H1 (cell line): ENCODE data around the gene RGR. TPM values are rescaled to one million over a fixed set of nuclear protein-coding genes. Genes with fewer than 3 reads are reported as not detected.

Experiments
- CTCF ChIA-PET: fragments of 300-600 bp; sonication (Branson Sonifier 250); formaldehyde crosslinking; loops from one replicate; lab custom pipeline; 2021; ENCODE audit not compliant: partially characterized antibody; lab: Charles Lee
- POLR2A ChIA-PET: fragments of 300-600 bp; sonication (Branson Sonifier 250); formaldehyde crosslinking; loops from one replicate; lab custom pipeline; 2021; ENCODE audit warnings: inconsistent platforms; ENCODE audit not compliant: partially characterized antibody; lab: Charles Lee
- DNase-seq, 2 experiments: peaks; one replicate each; pipeline versions ENCODE4 v3.0.0 to v3.0.0-alpha.2; 2010 to 2022; ENCODE audit warnings: low spot score in 2 of 2, low read depth in 1 of 2, mixed read lengths in 1 of 2
- FAIRE-seq: peaks from 2 replicates; lab custom pipeline; 2011; peaks lifted over from hg19 to GRCh38; lab: Jason Lieb, UNC
- H2AFZ ChIP-seq: 2 replicates; pipeline ENCODE4 v1.8.1; 2012; ENCODE audit warnings: low read length, inconsistent platforms
- H2AK5ac ChIP-seq: 2 replicates; pipeline ENCODE4 v1.6.1; 2013; ENCODE audit warnings: low read depth, low read length
- H2BK120ac ChIP-seq: replicated peaks from 2 replicates; pipeline ENCODE3; 2013; ENCODE audit warnings: low read depth, low read length, inconsistent platforms
- H2BK12ac ChIP-seq: 2 replicates; pipeline ENCODE4 v1.6.1; 2013; ENCODE audit warnings: low read depth, low read length
- H2BK15ac ChIP-seq: 2 replicates; pipeline ENCODE4 v1.6.1; 2013; ENCODE audit warnings: low read length
- H2BK20ac ChIP-seq: 2 replicates; pipeline ENCODE4 v1.6.1; 2013; ENCODE audit warnings: low read length
- H2BK5ac ChIP-seq: 2 replicates; pipeline ENCODE4 v1.6.1; 2013; ENCODE audit warnings: low read depth, low read length
- H3K14ac ChIP-seq: 2 replicates; pipeline ENCODE4 v1.6.1; 2013; ENCODE audit warnings: inconsistent platforms; ENCODE audit not compliant: insufficient read length
- H3K18ac ChIP-seq: 2 replicates; pipeline ENCODE4 v1.6.1; 2013; ENCODE audit warnings: low read length; ENCODE audit errors: extremely low read depth
- H3K23ac ChIP-seq: 2 replicates; pipeline ENCODE4 v1.6.1; 2013; ENCODE audit warnings: inconsistent platforms; ENCODE audit not compliant: insufficient read length
- H3K23me2 ChIP-seq: 2 replicates; pipeline ENCODE4 v1.6.1; 2013; ENCODE audit warnings: low read depth, low read length
- H3K27ac ChIP-seq: 2 replicates; pipeline ENCODE4 v1.6.1; 2011; ENCODE audit warnings: low read depth, low read length, inconsistent platforms
- H3K27me3 ChIP-seq, 4 experiments: replicated peaks in 1 of 4; 1 replicate in 1 of 4; 2 replicates in 3 of 4; pipeline versions ENCODE4 v1.6.1 to v1.8.1; 2011 to 2013; ENCODE audit warnings: low read length in 3 of 4, mild to moderate bottlenecking in 3 of 4, inconsistent platforms in 2 of 4, mixed read lengths in 2 of 4, moderate library complexity in 1 of 4; ENCODE audit not compliant: control insufficient read depth in 3 of 4, insufficient read depth in 3 of 4; ENCODE audit errors: extremely low read depth in 1 of 4
- H3K36me3 ChIP-seq, 4 experiments: 2 replicates each; pipeline versions ENCODE4 v1.6.1 to v1.8.1; 2011 to 2013; ENCODE audit warnings: mild to moderate bottlenecking in 4 of 4, low read length in 3 of 4, moderate library complexity in 2 of 4, control low read depth in 1 of 4, inconsistent platforms in 1 of 4; ENCODE audit not compliant: insufficient read depth in 4 of 4, control insufficient read depth in 2 of 4
- H3K4ac ChIP-seq: replicated peaks from 2 replicates; pipeline ENCODE3; 2013; ENCODE audit warnings: low read length, low read depth, mixed read lengths, inconsistent platforms; ENCODE audit not compliant: insufficient read length
- H3K4me1 ChIP-seq, 4 experiments: replicated peaks in 1 of 4; 1 replicate in 1 of 4; 2 replicates in 3 of 4; pipeline versions ENCODE4 v1.6.1 to v1.8.1; 2011 to 2013; ENCODE audit warnings: low read length in 3 of 4, inconsistent platforms in 2 of 4, mixed read lengths in 1 of 4; ENCODE audit not compliant: insufficient read depth in 4 of 4, control insufficient read depth in 3 of 4
- H3K4me2 ChIP-seq, 2 experiments: 2 replicates each; pipeline versions ENCODE4 v1.6.1 to v1.8.1; 2011 to 2013; ENCODE audit warnings: low read depth in 2 of 2, low read length in 2 of 2, control low read depth in 1 of 2, inconsistent platforms in 1 of 2, mild to moderate bottlenecking in 1 of 2; ENCODE audit not compliant: insufficient read depth in 1 of 2
- H3K4me3 ChIP-seq, 4 experiments: fragments of 200-600, 300-600 bp in 1 of 4; sonication (generic), shearing (Covaris generic), sonication (Bioruptor Twin) in 1 of 4; 2 replicates each; pipeline versions ENCODE4 v1.5.1 to v1.8.1; 2011 to 2016; ENCODE audit warnings: low read length in 4 of 4, low read depth in 3 of 4, control low read depth in 2 of 4, inconsistent platforms in 2 of 4, mild to moderate bottlenecking in 2 of 4, mixed read lengths in 1 of 4, moderate library complexity in 1 of 4; ENCODE audit not compliant: insufficient read depth in 2 of 4; ENCODE audit errors: extremely low read depth in 1 of 4
- H3K56ac ChIP-seq: replicated peaks from 2 replicates; pipeline ENCODE3; 2013; ENCODE audit warnings: low read depth, mild to moderate bottlenecking, mixed read lengths, low read length, inconsistent platforms; ENCODE audit not compliant: insufficient read length
- H3K79me1 ChIP-seq: 2 replicates; pipeline ENCODE4 v1.6.1; 2013; ENCODE audit warnings: low read depth, low read length, control low read depth
- H3K79me2 ChIP-seq, 2 experiments: 2 replicates each; pipeline versions ENCODE4 v1.6.1 to v1.8.1; 2012 to 2013; ENCODE audit warnings: low read length in 2 of 2, mild to moderate bottlenecking in 2 of 2, inconsistent platforms in 1 of 2; ENCODE audit not compliant: insufficient read depth in 2 of 2, control insufficient read depth in 1 of 2
- H3K9ac ChIP-seq, 4 experiments: replicated peaks in 1 of 4; 1 replicate in 1 of 4; 2 replicates in 3 of 4; pipeline versions ENCODE4 v1.6.1 to v1.8.1; 2011 to 2013; ENCODE audit warnings: low read depth in 3 of 4, low read length in 3 of 4, control low read depth in 2 of 4, mild to moderate bottlenecking in 2 of 4, moderate library complexity in 2 of 4, inconsistent platforms in 1 of 4; ENCODE audit errors: extremely low read depth in 1 of 4
- H3K9me3 ChIP-seq, 2 experiments: 2 replicates each; pipeline versions ENCODE4 v1.6.1 to v1.8.1; 2012 to 2013; ENCODE audit warnings: mild to moderate bottlenecking in 2 of 2, moderate library complexity in 2 of 2, control low read depth in 1 of 2, inconsistent platforms in 1 of 2, low read depth in 1 of 2, low read length in 1 of 2, mixed read lengths in 1 of 2; ENCODE audit not compliant: insufficient read depth in 2 of 2
- H4K20me1 ChIP-seq, 2 experiments: replicated peaks in 1 of 2; 2 replicates each; pipeline versions ENCODE3 to v1.8.1; 2011 to 2013; ENCODE audit warnings: inconsistent platforms in 2 of 2, low read length in 2 of 2, mild to moderate bottlenecking in 1 of 2; ENCODE audit not compliant: insufficient read depth in 2 of 2, control insufficient read depth in 1 of 2
- H4K5ac ChIP-seq: 2 replicates; pipeline ENCODE4 v1.6.1; 2013; ENCODE audit warnings: low read length, low read depth, mixed read lengths, inconsistent platforms; ENCODE audit not compliant: insufficient read length
- H4K8ac ChIP-seq: 2 replicates; pipeline ENCODE4 v1.8.0; 2013; ENCODE audit warnings: mild to moderate bottlenecking, moderate library complexity, low read length, inconsistent platforms; ENCODE audit not compliant: insufficient read depth; ENCODE audit errors: extremely low read depth
- H4K91ac ChIP-seq: replicated peaks from 2 replicates; pipeline ENCODE3; 2013; ENCODE audit warnings: low read length, mixed read lengths, inconsistent platforms; ENCODE audit not compliant: insufficient read length
- ATF2 ChIP-seq: IDR thresholded peaks from 2 replicates; pipeline ENCODE4 v1.6.1; 2012; ENCODE audit warnings: low read length, inconsistent platforms
- CHD2 ChIP-seq: IDR thresholded peaks from 2 replicates; pipeline ENCODE4 v1.6.1; 2012; ENCODE audit warnings: low read length, improper control_type of control experiment
- HDAC2 ChIP-seq, 2 experiments: fragments of 300-600 bp in 1 of 2; sonication (generic) in 1 of 2; IDR thresholded peaks; 2 replicates each; pipeline ENCODE4 v1.6.1; 2011 to 2012; ENCODE audit warnings: low read depth in 2 of 2, low read length in 2 of 2, mild to moderate bottlenecking in 2 of 2, moderate library complexity in 2 of 2, borderline replicate concordance in 1 of 2, inconsistent platforms in 1 of 2
- JUN ChIP-seq: IDR thresholded peaks from 2 replicates; pipeline ENCODE4 v1.6.1; 2011; ENCODE audit warnings: low read depth, mild to moderate bottlenecking, improper control_type of control experiment, low read length
- KDM4A ChIP-seq: IDR thresholded peaks from one replicate; pipeline ENCODE4 v1.7.1; 2012; ENCODE audit warnings: low read depth, mild to moderate bottlenecking, moderate library complexity, low read length, inconsistent platforms; ENCODE audit not compliant: severe bottlenecking
- KDM5A ChIP-seq: fragments of 200-600 bp; IDR thresholded peaks from 2 replicates; pipeline ENCODE4 v1.7.1; 2012; ENCODE audit warnings: mild to moderate bottlenecking, low read length, inconsistent platforms, mixed read lengths
- RFX5 ChIP-seq: IDR thresholded peaks from 2 replicates; pipeline ENCODE4 v1.6.1; 2011; ENCODE audit warnings: low read depth, low read length, improper control_type of control experiment, borderline replicate concordance
- SAP30 ChIP-seq: fragments of 300-600 bp; sonication (generic); IDR thresholded peaks from 2 replicates; pipeline ENCODE4 v1.7.1; 2012; ENCODE audit warnings: low read length, moderate library complexity, mild to moderate bottlenecking, inconsistent platforms; ENCODE audit not compliant: insufficient read depth, insufficient replicate concordance
- SP1 ChIP-seq: IDR thresholded peaks from 2 replicates; pipeline ENCODE4 v1.6.1; 2011; ENCODE audit warnings: low read depth, low read length
- SRF ChIP-seq: IDR thresholded peaks from 2 replicates; pipeline ENCODE4 v1.6.1; 2011; ENCODE audit warnings: mild to moderate bottlenecking, low read depth, low read length, moderate library complexity
- WGBS, 2 experiments: shearing (Covaris generic) in 1 of 2; methylation state at CpG; one replicate each; pipeline versions ENCODE4 v1.1.6 to v1.1.7; 2013 to 2015; ENCODE audit warnings: low lambda C conversion rate in 2 of 2, mixed read lengths in 2 of 2, inconsistent platforms in 1 of 2, low coverage in 1 of 2, missing lambda C conversion rate in 1 of 2; ENCODE audit not compliant: insufficient replicate concordance in 2 of 2, insufficient coverage in 1 of 2, insufficient read length in 1 of 2; ENCODE audit errors: extremely low coverage in 1 of 2, missing lambda C conversion rate in 1 of 2; 5-methylcytosine and 5-hydroxymethylcytosine counted together
- polyA plus RNA-seq, 7 experiments: library from polyadenylated mRNA; depleted of rRNA in 3 of 7; stranded (reverse) in 5 of 7; unstranded in 2 of 7; fragments of >200 nt in 5 of 7; fragments of 200-250 nt in 2 of 7; gene quantifications; 1 replicate in 5 of 7; 2 replicates in 1 of 7; 4 replicates in 1 of 7; pipeline versions ENCODE4 v1.2.1 to v1.2.3, GENCODE V29; 2011 to 2013; ENCODE audit warnings: missing spikeins in 2 of 7, mixed read lengths in 2 of 7
- total RNA-seq: library from RNA; stranded (reverse); fragmentation: NEBNext Ultra II Directional; extraction: Animal tissue kit (Norgen Biotek cat#: 25700); gene quantifications from 2 replicates; pipeline ENCODE4 v1.2.1, GENCODE V29; 2021

Gene RGR
- total and polyA plus RNA-seq, 2 of the 8 experiments (the other 6 are each of a cell fraction or from before 2014, with no cell fraction given), result not detected

- Histone ChIP-seq H3K23ac (no peak overlapping the region), H3K36me3 (no peaks in the 10 kb centered on the region; a peak in 1 of 8 replicates), H3K27me3 (no peaks in the 10 kb centered on the region), H2BK5ac (no peak overlapping the region), H3K4me3 (no peak overlapping the region), H3K79me1 (no peaks in the 10 kb centered on the region; the same call in 1 of the 2 replicates), H3K18ac (no peak overlapping the region), H2BK20ac (no peak overlapping the region), H2AK5ac (no peak overlapping the region), H2BK12ac (no peak overlapping the region), H3K79me2 (no peaks in the 10 kb centered on the region), H3K23me2 (no peaks in the 10 kb centered on the region), H3K27ac (no peak overlapping the region), H3K4me1 (peaks cover 3 to 13% (median 7%) of the 10 kb centered on the region in 4 experiments; a peak in 3 of 7 replicates), H3K4me2 (no peak overlapping the region), H2AFZ (no peak overlapping the region), H4K8ac (no peak overlapping the region), H2BK120ac (no peak overlapping the region), H3K4ac (no peak overlapping the region), H2BK15ac (no peak overlapping the region), H4K5ac (no peak overlapping the region), H3K14ac (no peak overlapping the region), H4K20me1 (no peaks in the 10 kb centered on the region), H3K9ac (no peak overlapping the region), H4K91ac (no peak overlapping the region), H3K9me3 (no peaks in the 10 kb centered on the region), H3K56ac (no peak overlapping the region)
- CTCF ChIA-PET, result interaction anchor here (0.7 to 6.9 kb wide), 5 partner anchors 25 to 248 kb away, joined by 3 to 33 read pairs (median 4); no protein-coding TSS in a partner anchor
- WGBS, 2 experiments, result 90% methylated on average over 2 of the region's 2 CpGs; no CpG with 5 or more reads in 1 of the 2 experiments
- POLR2A ChIA-PET, result no interaction called here
- TF ChIP-seq SRF, result no peak
- TF ChIP-seq JUN, result no peak
- TF ChIP-seq KDM5A, result no peak
- no peak for TF ChIP-seq KDM4A
- no peak for TF ChIP-seq SAP30
- no peak for TF ChIP-seq CHD2
- no peak for TF ChIP-seq RFX5
- no peak for TF ChIP-seq SP1
- no peak for TF ChIP-seq HDAC2 (IDR thresholded peaks at IDR 0.05; ENCODE audit: borderline replicate concordance in 1 of 2, low read depth in 2 of 2, low read length in 2 of 2)
- TF ChIP-seq ATF2, result no peak
- no peak for FAIRE-seq
- DNase-seq, result no peak
These were observed 47.6 kb downstream of the RGR start for GRCh38 chr10:84292502-84292901.
